HG03469 (cell line): ENCODE results near the gene TBC1D24.
"Not testable (repeated sequence)": the region's sequence is repeated elsewhere in the genome, so short reads cannot be mapped to it uniquely, and the experiment has no call there.

ENCODE experiments used
- ATAC-seq: cut with Tn5 transposase; IDR thresholded peaks from one replicate; pipeline ENCODE4 v1.9.1; 2021; ENCODE audit warnings: mild to moderate bottlenecking, moderate library complexity, moderate number of reproducible peaks; ENCODE audit not compliant: unreplicated experiment

Gene TBC1D24

GRCh38 chr16:2529961-2530628 is 55.2 kb downstream of the TBC1D24 start:
- no peak for ATAC-seq

- no peak for ATAC-seq
Observed at GRCh38 chr16:2530629-2531318, 55.8 kb downstream of the TBC1D24 start.

GRCh38 chr16:2531371-2531695 is 56.4 kb downstream of the TBC1D24 start, which contains the start of gene CEMP1:
CEMP1 (minus strand) TSS chr16:2531408; CDS start chr16:2531073, 335 bp downstream.
- no peak for ATAC-seq

DNA sequence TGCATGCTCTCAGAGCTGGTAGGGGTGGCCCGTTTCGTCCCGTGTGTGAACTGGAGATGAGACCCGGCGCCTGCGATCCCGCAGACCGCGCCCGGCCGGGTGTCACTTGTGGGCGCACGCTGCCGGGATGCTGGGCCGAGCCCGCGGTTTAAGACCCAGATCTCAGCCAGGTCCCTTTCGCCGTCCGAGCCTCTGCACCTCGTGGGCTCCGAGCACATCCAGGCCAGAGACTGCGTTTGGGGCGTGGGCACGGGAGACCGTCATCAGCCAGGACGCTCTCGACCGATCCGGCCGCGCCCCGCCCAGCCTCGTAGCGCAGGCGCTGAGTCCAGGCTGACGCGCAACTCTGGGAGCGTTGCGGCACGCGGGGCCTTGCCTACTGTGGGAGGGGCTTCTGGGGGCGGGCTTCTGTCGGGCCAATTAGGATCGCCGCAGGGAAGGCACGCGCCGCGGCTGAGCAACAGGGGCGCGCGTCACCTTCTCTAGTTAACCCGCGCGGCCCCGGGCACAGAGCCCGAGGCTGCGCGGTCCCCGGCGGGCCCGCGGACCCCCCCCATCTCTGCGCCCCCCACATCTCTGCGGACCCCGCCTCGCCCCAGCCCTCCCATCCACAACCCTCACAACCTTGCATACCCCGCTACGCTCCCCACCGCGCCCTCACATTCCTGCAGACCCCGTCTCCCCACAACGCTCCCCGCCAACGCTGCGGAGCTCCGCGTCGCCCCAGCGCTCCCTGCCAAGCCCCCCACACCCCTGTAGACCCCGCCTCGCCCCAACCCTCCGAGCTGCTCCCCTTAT is 57.0 kb downstream of the TBC1D24 start:
- ATAC-seq: peak; percentile 72

GRCh38 chr16:2532494-2533141 is 57.7 kb downstream of the TBC1D24 start:
- ATAC-seq: no peak

- ATAC-seq: not testable (repeated sequence)
Observed at GRCh38 chr16:2533142-2533755, 58.3 kb downstream of the TBC1D24 start.

GRCh38 chr16:2533912-2534311 is 59.0 kb downstream of the TBC1D24 start:
- ATAC-seq: no peak

- ATAC-seq: not testable (repeated sequence)
Observed at GRCh38 chr16:2534335-2534734, 59.4 kb downstream of the TBC1D24 start.

DNA sequence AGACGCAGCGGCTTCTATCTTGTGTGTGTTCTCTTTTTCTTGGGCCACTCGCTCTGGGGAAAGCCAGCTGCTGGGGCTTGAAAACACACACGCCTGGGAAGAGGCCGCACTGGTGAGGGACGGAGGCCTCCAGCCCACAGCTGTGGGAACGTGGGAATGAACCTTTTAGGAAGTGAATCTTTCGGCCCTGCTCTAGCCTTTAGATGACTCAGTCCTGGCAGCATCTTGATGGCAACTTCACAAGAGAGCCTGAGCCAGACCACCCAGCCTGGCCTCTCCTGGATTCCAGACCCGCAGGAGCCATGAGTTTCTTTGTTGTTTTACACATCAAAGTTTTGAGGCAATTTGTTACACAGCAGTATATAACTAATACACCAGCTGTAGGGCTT is 60.7 kb downstream of the TBC1D24 start:
- ATAC-seq: no peak

GRCh38 chr16:2537451-2538379 is 62.8 kb downstream of the TBC1D24 start, which contains the start of gene PDPK1:
PDPK1 (plus strand) TSS chr16:2538021; CDS start chr16:2538113, 92 bp downstream.
- ATAC-seq: peak; percentile 41

GRCh38 chr16:2539192-2539844 is 64.4 kb downstream of the TBC1D24 start:
- not testable (repeated sequence) for ATAC-seq

DNA sequence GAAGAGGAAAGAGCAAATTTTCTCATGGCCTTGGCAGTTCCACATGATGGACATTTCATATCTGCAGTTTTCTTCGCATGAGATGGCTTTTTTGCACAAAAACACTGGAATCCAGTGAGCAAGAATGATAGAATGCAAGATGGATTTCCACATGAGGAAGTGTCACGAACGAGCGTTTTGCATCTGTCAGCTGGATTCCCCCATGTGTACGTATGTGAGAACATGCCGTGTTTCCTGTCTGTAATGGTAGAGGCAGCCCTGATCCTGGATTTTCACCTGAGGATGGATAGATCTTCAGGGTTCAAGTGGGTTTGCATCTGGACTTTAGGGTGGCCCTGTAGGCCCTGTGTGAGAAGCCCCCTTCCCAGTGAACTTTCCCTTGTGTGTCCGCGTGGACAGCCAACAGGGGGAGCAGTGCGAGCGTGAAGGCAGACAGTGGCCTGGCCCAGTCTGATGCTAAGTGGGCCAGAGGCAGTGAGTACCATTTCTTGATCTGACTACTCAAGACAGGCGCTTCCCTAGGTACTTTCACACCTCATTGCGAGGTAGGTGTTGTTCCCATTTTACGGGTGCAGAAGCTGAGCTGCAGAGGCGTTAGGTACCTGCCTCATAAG is 65.0 kb downstream of the TBC1D24 start:
- not testable (repeated sequence) for ATAC-seq

GRCh38 chr16:2540912-2541311 is 66.0 kb downstream of the TBC1D24 start:
- not testable (repeated sequence) for ATAC-seq

- ATAC-seq: not testable (repeated sequence)
Observed at GRCh38 chr16:2541409-2541808, 66.5 kb downstream of the TBC1D24 start.

- ATAC-seq: not testable (repeated sequence)
Observed at GRCh38 chr16:2543771-2544170, 68.8 kb downstream of the TBC1D24 start.

- not testable (repeated sequence) for ATAC-seq
Observed at GRCh38 chr16:2550283-2550878, 75.5 kb downstream of the TBC1D24 start.

DNA sequence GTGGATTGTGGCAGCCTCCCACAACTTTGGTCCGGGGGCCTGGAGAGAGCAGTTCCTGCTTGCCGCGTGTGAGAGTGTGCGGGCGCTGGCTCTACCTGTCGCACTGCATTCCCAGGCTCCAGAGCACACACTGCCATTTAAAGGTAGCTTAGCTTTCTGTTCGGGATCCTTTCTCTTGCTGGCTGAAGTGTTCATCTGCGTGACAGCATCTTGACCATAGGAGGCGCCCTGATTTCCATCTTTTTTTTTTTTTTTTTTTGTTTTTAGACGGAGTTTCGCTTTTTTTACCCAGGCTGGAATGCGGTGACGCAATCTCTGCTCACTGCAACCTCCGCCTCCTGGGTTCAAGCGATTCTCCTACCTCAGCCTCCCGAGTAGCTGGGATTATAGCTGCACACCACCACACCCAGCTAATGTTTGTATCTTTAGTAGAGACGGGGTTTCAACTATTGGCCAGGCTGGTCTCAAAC is 76.5 kb downstream of the TBC1D24 start:
- ATAC-seq: not testable (repeated sequence)
